Uterus (tissue), 2 donors: ENCODE data around the gene PRELP.

Source experiments
- CTCF ChIP-seq, 4 experiments: fragments of 200-600 bp in 2 of 4; fragments of 450-650 bp in 2 of 4; sonication (generic) in 2 of 4; IDR thresholded peaks; one replicate each; pipeline ENCODE4 v1.5.1; 2016 to 2019; ENCODE audit warnings: antibody characterized with exemption in 4 of 4, mild to moderate bottlenecking in 2 of 4, moderate library complexity in 1 of 4
- POLR2A ChIP-seq, 2 donors: fragments of 450-650 bp; IDR thresholded peaks; one replicate each; pipeline ENCODE4 v1.6.1; 2016; ENCODE audit warnings: antibody characterized with exemption in 2 of 2, mild to moderate bottlenecking in 1 of 2, moderate library complexity in 1 of 2

- no peak for TF ChIP-seq CTCF (IDR thresholded peaks at IDR 0.05)
- no peak for TF ChIP-seq POLR2A (IDR thresholded peaks at IDR 0.05)
Measured at GRCh38 chr1:203437696-203438315, 37.8 kb upstream of the PRELP start.
